ENCODE data around the gene ERAL1.

DNA sequence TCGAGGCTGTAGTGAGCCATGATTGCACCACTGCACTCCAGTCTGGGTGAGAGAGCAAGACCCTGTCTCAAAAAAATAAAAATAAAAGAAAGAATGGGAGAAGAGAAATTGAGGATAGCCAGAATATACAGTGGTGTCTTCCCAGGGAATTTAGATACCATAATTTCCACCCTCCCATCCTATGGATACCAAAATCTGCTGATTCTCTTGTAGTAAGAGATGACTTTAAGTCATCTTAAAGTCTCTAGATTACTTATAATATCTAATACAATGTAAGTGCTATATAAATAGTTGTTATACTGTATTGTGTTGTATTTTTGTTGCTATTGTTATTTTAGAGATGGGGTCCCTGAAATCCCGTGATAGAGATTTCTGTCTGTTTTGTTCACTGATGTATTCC is 1.5 kb upstream of the ERAL1 start:
- TF ChIP-seq, protein P1, sequence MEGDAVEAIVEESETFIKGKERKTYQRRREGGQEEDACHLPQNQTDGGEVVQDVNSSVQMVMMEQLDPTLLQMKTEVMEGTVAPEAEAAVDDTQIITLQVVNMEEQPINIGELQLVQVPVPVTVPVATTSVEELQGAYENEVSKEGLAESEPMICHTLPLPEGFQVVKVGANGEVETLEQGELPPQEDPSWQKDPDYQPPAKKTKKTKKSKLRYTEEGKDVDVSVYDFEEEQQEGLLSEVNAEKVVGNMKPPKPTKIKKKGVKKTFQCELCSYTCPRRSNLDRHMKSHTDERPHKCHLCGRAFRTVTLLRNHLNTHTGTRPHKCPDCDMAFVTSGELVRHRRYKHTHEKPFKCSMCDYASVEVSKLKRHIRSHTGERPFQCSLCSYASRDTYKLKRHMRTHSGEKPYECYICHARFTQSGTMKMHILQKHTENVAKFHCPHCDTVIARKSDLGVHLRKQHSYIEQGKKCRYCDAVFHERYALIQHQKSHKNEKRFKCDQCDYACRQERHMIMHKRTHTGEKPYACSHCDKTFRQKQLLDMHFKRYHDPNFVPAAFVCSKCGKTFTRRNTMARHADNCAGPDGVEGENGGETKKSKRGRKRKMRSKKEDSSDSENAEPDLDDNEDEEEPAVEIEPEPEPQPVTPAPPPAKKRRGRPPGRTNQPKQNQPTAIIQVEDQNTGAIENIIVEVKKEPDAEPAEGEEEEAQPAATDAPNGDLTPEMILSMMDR (IDR thresholded peaks at IDR 0.05), result no peak
- no peak for TF ChIP-seq CREM (CRISPR knock-in tag; IDR thresholded peaks at IDR 0.05)
- no peak for TF ChIP-seq ZNF317 (CRISPR knock-in tag; IDR thresholded peaks at IDR 0.05; ENCODE audit: borderline replicate concordance, low read depth)
- no peak for TF ChIP-seq MXD4 (CRISPR knock-in tag; IDR thresholded peaks at IDR 0.05; ENCODE audit: borderline replicate concordance)
- TF ChIP-seq, protein P2, sequence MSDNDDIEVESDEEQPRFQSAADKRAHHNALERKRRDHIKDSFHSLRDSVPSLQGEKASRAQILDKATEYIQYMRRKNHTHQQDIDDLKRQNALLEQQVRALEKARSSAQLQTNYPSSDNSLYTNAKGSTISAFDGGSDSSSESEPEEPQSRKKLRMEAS (CRISPR knock-in tag; IDR thresholded peaks at IDR 0.05), result no peak
- TF ChIP-seq SP1 (CRISPR knock-in tag; conservative IDR thresholded peaks at IDR 0.05), result no peak
- TF ChIP-seq NFE2L1 (CRISPR knock-in tag; IDR thresholded peaks at IDR 0.05), result no peak
- no peak for TF ChIP-seq ETV6 (CRISPR knock-in tag; IDR thresholded peaks at IDR 0.05)
- TF ChIP-seq, protein P3, sequence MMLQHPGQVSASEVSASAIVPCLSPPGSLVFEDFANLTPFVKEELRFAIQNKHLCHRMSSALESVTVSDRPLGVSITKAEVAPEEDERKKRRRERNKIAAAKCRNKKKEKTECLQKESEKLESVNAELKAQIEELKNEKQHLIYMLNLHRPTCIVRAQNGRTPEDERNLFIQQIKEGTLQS (CRISPR knock-in tag; conservative IDR thresholded peaks at IDR 0.05), result no peak
- TF ChIP-seq, protein P4, sequence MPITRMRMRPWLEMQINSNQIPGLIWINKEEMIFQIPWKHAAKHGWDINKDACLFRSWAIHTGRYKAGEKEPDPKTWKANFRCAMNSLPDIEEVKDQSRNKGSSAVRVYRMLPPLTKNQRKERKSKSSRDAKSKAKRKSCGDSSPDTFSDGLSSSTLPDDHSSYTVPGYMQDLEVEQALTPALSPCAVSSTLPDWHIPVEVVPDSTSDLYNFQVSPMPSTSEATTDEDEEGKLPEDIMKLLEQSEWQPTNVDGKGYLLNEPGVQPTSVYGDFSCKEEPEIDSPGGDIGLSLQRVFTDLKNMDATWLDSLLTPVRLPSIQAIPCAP (CRISPR knock-in tag; IDR thresholded peaks at IDR 0.05), result no peak

Measured in WTC11 (cell line).